ENCODE results near the gene TNP2. TPM values are rescaled to one million over a fixed set of nuclear protein-coding genes. Genes with fewer than 3 reads are reported as not detected.
A peak's percentile ranks its signal among the peaks of the same experiment; 100 is the strongest.

Gene TNP2
- total and polyA plus RNA-seq, 12 donors = not detected

DNA sequence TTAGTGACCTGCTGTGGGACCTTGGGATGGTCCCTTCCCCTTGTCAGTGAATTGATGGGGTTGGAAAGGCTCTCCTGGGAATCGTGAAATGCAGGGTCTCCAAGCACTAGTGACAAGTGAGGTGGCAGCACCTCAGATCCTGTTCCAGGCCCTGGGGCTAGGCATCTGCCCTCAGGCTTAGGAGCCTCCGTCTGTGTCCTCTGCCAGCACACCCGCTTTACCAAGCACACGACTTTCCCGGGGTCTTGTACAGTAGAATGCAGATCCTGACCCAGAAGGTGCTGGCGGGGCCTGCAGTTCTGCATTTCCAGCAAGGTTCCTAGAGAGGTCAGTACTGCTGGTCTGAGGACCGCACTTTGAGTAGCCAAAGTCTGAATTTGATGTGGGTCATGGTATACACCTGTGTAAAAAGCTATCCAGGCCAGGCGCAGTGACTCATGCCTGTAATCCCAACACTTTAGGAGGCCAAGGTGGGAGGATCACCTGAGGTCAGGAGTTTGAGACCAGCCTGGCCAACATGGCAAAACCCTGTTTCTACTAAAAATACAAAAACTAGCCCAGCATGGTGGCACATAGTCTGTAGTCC, 45.3 kb upstream of the TNP2 start:
- H3K4me1 ChIP-seq = peaks cover 0 to 33% (median 4%) of the 10 kb centered on the region in 9 donors
- H3K27me3 ChIP-seq = no peaks in the 10 kb centered on the region
- TF ChIP-seq, protein P1, sequence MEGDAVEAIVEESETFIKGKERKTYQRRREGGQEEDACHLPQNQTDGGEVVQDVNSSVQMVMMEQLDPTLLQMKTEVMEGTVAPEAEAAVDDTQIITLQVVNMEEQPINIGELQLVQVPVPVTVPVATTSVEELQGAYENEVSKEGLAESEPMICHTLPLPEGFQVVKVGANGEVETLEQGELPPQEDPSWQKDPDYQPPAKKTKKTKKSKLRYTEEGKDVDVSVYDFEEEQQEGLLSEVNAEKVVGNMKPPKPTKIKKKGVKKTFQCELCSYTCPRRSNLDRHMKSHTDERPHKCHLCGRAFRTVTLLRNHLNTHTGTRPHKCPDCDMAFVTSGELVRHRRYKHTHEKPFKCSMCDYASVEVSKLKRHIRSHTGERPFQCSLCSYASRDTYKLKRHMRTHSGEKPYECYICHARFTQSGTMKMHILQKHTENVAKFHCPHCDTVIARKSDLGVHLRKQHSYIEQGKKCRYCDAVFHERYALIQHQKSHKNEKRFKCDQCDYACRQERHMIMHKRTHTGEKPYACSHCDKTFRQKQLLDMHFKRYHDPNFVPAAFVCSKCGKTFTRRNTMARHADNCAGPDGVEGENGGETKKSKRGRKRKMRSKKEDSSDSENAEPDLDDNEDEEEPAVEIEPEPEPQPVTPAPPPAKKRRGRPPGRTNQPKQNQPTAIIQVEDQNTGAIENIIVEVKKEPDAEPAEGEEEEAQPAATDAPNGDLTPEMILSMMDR (IDR thresholded peaks at IDR 0.05) = no peak
- DNase-seq = no peak
- no peak overlapping the region for H3K27ac ChIP-seq
- no peak for ATAC-seq
- 94 to 97% methylated on average over 8 of the region's 8 CpGs for WGBS, 2 donors
- H3K4me3 ChIP-seq = no peak overlapping the region
- intact Hi-C loops (cut with DNase I) = no loop called here
- H3K36me3 ChIP-seq = no peaks in the 10 kb centered on the region
- H3K9me3 ChIP-seq = no peaks in the 10 kb centered on the region

DNA sequence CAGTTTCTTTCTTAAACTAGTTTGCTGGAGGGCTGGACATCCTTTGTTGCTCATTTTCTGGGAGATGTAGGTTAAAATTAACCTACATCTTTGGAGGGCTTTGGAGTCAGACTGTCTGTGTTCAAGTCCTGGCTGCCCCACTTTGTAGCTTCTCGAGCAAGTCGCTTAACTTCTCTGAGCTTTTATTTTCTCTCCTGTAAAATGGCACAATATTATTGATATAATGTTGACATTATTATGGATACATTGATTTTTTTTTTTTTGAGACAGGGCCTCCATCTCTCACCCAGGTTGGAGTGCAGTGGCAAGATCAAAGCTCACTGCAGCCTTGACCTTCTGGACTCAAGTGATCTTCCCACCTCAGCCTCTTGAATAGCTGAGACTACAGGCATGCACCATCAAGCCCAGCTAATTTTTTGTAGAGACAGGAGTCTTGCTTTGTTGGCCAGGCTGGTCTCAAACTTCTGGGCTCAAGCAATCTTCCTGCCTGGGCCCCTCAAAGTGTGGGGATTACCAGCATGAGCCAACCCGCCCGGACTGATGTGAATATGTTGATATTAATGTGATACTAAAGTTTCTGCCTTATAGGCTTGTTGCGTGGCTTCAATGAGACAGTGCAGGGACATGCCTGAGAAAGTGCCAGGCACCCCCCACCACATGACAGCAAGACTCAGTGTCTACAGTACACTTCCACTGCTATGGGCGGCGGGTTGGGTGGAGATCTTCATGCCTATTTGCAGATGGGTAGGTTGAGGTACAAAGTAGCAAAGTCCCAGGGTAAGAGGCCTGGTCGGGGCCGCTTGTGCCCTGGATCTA, 44.6 kb upstream of the TNP2 start:
- H3K27ac ChIP-seq = no peak overlapping the region

DNA sequence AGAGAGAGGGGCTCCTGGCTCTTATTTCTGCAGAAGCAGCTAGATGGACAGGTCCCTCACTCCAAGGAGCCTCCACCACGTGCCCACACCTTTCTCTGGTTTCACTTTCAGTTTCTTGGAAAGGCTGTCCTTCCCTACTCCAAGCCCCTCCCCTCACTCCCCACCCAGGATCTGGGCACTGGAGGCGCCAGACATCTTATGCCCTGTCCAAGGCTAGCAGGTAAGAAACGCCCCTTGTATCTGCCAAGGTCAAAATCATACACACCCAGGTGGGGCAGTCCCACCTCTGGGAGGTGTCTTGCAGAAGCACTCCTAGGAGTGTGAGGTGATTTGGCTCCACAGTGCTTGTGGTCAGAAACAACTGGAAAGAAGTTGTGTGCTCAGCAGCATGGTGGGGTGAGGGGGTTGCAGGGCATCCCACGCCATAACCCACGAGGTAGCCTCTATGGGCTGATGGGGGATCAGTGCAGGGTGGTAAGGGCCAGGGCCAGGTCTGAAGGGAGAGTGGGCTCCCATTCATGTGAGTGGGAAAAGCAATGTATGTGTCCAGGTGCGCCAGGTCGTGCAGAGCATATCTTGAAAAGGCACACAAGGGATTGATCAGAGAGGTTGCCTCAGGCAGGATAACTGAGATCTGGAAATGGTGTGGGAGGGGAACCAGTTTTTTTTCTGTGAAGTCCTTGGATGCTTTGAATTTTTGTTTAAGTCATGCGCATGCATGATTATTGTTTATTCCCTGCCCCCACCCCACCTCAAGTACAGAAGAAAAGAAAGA, 43.8 kb upstream of the TNP2 start:
- peak in 2 of 8 donors; percentile 36 to 40 for ATAC-seq
- 67 to 76% methylated on average over 8 of the region's 8 CpGs for WGBS, 2 donors
- no peak overlapping the region for H3K4me3 ChIP-seq
- TF ChIP-seq, protein P1 (IDR thresholded peaks at IDR 0.05) = no peak
- H3K27ac ChIP-seq = no peak overlapping the region
- intact Hi-C loops (cut with DNase I) = no loop called here
- peaks cover 0 to 47% (median 4%) of the 10 kb centered on the region in 9 donors for H3K4me1 ChIP-seq
- DNase-seq = no peak
- H3K9me3 ChIP-seq = no peaks in the 10 kb centered on the region
- no peaks in the 10 kb centered on the region for H3K27me3 ChIP-seq
- H3K36me3 ChIP-seq = no peaks in the 10 kb centered on the region

More for the DNA sequence above, 44.6 kb upstream of the TNP2 start:
- 96 to 97% methylated on average over 9 of the region's 9 CpGs for WGBS, 2 donors
- peaks cover 0 to 39% (median 4%) of the 10 kb centered on the region in 9 donors for H3K4me1 ChIP-seq
- H3K4me3 ChIP-seq = no peak overlapping the region
- intact Hi-C loops (cut with DNase I) = no loop called here
- no peaks in the 10 kb centered on the region for H3K27me3 ChIP-seq
- no peak for ATAC-seq
- no peaks in the 10 kb centered on the region for H3K36me3 ChIP-seq
- no peak for DNase-seq
- TF ChIP-seq, protein P1 (IDR thresholded peaks at IDR 0.05) = no peak
- no peaks in the 10 kb centered on the region for H3K9me3 ChIP-seq

DNA sequence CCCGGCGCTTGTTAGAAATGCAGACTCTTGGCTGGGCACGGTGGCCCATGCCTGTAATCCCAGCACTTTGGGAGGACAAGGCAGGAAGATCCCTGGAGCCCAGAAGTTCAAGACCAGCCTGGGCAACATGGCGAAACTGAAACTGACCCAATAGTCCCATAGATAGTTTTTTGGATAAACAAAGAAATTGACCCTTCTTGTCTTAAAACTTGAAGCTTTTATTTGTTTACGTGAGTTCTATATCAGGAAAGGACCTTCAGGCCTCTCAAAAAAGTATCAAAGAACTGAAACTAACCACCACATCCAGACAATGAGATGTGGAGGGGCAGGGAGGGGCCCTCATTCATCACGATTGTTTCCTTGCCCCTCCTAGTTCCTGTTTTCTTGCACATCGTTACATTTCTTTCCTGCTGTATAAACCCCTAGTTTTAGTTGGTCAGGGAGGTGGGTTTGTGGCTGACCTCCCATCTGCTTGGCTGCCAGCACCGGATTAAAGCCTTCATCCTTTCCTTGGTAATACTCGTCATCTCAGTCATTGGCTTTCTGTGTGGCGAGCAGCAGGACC, 42.0 kb upstream of the TNP2 start:
- ATAC-seq = no peak
- Histone ChIP-seq H3K27me3 (no peaks in the 10 kb centered on the region), H3K36me3 (no peaks in the 10 kb centered on the region), H3K4me1 (peaks cover 0 to 55% (median 4%) of the 10 kb centered on the region in 9 donors), H3K27ac (peak overlapping the region in 6 of 10 donors; percentile 10 to 75 (median 46)), H3K4me3 (no peak overlapping the region), H3K9me3 (no peaks in the 10 kb centered on the region)
- WGBS, 2 donors = 74 to 75% methylated on average over 10 of the region's 10 CpGs
- intact Hi-C loops (cut with DNase I) = no loop called here
- TF ChIP-seq, protein P1 (IDR thresholded peaks at IDR 0.05) = no peak
- DNase-seq = no peak

Measured in heart right ventricle (tissue), 16 donors.